ENCODE data around the gene KLF9.

The KLF9 gene

GRCh38 chr9:70413799-70414775 is at the start of gene KLF9:
Gene KLF9, minus strand, starts transcription at chr9:70414657. Its CDS starts 1,294 bp downstream, at chr9:70413363.
- peak; percentile 77 to 83 for DNase-seq (ENCODE audit: low read depth in 2 of 2, low spot score in 1 of 2)

- DNase-seq (ENCODE audit: low read depth in 2 of 2, low spot score in 1 of 2) = no peak
Measured at GRCh38 chr9:70463877-70464276, 49.4 kb upstream of the KLF9 start.

GRCh38 chr9:70462300-70462699 is 47.8 kb upstream of the KLF9 start:
- no peak for DNase-seq (ENCODE audit: low read depth in 2 of 2, low spot score in 1 of 2)

- DNase-seq (ENCODE audit: low read depth in 2 of 2, low spot score in 1 of 2) = no peak
Measured at GRCh38 chr9:70457235-70457634, 42.8 kb upstream of the KLF9 start.

DNA sequence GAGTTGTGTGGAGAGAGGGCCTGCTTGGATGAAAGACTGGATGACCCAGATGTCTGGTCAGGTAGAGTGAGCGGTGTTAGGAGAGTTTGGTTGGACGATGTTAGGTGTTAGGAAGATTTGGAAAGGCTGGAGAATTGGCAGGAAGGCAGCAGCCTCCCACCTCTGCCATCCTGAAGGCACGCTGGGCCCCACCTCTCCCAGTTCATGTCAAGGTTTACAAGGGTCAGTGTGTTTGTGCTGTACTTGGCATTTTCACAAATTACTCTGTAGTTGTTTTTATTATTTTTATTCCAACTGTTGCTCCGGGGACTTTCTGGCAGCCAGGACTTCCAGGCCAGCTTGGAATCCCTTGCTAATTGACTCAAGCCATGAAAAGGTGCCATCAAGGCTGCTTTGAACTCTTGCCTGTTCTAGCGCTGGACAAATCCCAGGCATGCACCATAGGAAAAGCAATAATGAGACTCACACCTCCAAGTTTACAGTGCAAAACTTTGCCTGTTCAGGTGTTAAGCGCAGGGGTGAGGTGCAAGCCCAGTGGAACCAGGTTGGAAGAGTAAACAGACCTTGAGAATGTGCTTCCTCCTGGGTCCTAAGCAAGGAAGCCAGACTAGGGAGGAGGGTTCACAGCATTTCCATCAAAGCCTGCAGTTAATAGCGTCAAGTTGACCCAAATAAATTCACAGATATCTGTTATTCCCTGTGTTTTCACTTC is 41.7 kb upstream of the KLF9 start:
- no peak for DNase-seq (ENCODE audit: low read depth in 2 of 2, low spot score in 1 of 2)

DNA sequence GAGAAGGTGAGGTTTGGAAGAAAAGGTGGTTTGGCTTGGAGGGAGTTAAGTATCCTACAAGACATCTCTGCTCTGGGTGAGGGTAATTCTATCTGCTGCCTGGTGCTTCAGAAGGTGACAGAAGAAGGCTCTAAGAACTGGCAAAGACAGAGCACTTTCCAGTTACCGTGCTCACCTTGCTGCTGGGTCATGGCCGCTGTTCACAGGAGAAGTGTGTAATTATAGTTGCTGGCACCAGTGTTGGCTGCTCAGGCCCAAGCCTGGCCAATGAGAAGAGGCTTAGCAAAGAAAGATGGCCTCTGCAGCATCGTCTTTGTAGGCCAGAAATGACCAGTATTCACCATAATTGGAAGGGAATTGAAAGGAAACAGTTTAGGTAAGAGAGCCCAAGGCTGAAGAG is 37.9 kb upstream of the KLF9 start:
- DNase-seq (ENCODE audit: low read depth in 2 of 2, low spot score in 1 of 2) = no peak

- no peak for DNase-seq (ENCODE audit: low read depth in 2 of 2, low spot score in 1 of 2)
Measured at GRCh38 chr9:70451765-70452164, 37.3 kb upstream of the KLF9 start.

DNA sequence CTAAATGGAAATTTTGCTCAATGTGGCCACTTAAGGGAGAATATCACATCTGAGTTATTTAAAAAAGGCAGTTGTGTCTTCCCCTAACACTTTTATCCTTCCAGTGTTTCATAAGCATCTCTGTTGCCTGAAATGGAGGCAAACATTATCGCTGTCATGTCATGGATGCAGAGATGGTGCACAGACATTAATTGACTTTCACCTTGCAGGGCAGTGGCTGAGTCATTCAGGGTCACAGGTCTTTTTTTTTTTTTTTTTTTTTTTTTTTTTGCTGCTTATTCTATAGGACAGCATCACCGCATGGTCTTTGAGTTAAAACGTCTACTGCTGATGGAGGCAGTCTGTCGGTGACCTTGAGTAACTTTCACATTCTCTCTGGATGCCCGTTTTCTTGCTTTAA is 36.3 kb upstream of the KLF9 start:
- no peak for DNase-seq (ENCODE audit: low read depth in 2 of 2, low spot score in 1 of 2)

- no peak for DNase-seq (ENCODE audit: low read depth in 2 of 2, low spot score in 1 of 2)
Measured at GRCh38 chr9:70449461-70449860, 35.0 kb upstream of the KLF9 start.

DNA sequence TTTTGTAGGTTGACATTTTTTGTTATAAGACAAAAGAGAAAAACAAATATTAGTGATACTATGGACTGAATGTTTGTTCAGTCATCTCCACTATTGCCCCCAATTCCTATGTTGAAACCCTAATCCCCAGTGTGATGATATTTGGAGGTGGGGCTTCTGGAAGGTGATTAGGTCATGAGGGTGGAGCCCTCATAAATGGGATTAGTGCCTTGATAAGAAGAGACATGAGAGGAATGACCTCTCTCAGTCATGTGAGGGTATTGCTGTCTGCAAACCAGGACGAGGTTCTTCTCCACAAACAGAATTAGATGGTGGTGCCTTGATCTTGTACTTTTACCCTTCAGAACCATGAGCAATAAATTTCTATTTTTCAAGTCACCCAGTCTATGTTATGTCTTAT is 34.5 kb upstream of the KLF9 start:
- DNase-seq (ENCODE audit: low read depth in 2 of 2, low spot score in 1 of 2) = no peak

DNA sequence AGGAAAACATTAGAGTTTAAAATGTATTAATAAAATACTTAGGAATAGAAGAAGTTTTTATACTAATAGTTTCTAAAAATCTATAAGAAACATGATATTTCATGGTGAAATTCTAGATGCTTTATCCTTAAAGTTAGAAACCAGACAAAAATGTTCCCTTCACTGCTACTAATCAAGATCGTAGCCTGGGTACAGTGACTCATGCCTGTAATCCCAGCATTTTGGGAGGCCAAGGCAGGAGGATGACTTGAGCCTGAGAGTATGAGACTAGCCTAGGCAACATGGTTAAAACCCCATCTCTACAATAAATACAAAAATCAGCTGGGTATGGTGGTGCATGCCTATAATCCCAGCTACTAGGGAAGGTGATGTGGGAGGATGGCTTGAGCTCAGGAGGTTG is 30.4 kb upstream of the KLF9 start:
- DNase-seq (ENCODE audit: low read depth in 2 of 2, low spot score in 1 of 2) = no peak

- DNase-seq (ENCODE audit: low read depth in 2 of 2, low spot score in 1 of 2) = no peak
Measured at GRCh38 chr9:70442328-70442848, 27.9 kb upstream of the KLF9 start.

- no peak for DNase-seq (ENCODE audit: low read depth in 2 of 2, low spot score in 1 of 2)
Measured at GRCh38 chr9:70441622-70442021, 27.2 kb upstream of the KLF9 start.

DNA sequence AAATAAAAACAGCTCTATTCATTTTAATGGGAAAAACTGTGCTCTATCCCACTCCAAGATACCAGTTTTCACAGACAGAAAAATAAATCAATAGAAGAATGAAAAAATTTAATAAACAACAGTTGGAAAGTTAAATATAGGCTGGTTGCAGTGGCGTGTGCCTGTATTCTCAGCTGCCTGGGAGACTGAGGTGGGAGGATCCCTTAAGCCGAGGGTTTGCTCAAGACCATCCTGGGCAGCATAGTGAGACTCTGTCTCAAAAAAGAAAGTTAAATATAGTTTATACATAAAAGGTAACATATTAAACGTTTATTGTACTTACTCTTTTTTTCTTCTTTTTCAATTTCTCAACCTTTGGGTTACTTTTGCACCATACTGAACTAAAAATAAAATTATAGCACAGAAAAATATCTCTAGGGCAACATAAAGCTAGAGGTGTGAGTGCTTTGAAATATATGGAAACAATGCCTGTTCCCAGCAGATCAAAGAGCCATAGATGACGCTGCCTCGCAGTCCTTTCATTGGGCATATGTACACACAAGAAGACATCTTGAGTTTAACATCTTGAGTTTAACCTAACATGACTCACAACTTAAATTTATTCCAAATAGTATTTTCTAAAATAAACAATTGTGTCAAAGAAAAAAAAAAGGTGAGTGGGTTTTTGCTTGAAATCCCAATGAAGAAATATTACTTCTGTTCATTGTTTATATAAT is 25.7 kb upstream of the KLF9 start:
- DNase-seq (ENCODE audit: low read depth in 2 of 2, low spot score in 1 of 2) = no peak

- no peak for DNase-seq (ENCODE audit: low read depth in 2 of 2, low spot score in 1 of 2)
Measured at GRCh38 chr9:70438341-70438928, 24.0 kb upstream of the KLF9 start.

DNA sequence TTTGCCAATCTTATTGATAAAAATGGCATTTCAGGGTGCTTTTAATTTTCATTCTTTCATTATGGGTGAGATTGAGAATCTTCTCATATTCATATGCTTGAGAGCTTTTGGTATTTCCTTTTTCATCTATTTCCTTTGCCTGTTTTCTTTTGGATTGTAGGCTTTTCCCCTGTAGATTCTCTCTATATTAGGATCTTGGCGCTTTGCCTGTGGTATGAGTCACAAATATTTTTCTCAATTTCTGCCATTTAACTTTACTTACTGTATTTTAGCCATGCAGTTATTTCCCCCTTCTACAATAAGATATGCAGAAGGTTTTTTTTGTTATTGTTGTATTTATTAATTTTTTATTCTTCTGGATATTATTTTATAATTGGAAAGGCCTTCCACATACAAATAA is 21.5 kb upstream of the KLF9 start:
- DNase-seq (ENCODE audit: low read depth in 2 of 2, low spot score in 1 of 2) = no peak

- DNase-seq (ENCODE audit: low read depth in 2 of 2, low spot score in 1 of 2) = no peak
Measured at GRCh38 chr9:70429899-70430298, 15.4 kb upstream of the KLF9 start.

DNA sequence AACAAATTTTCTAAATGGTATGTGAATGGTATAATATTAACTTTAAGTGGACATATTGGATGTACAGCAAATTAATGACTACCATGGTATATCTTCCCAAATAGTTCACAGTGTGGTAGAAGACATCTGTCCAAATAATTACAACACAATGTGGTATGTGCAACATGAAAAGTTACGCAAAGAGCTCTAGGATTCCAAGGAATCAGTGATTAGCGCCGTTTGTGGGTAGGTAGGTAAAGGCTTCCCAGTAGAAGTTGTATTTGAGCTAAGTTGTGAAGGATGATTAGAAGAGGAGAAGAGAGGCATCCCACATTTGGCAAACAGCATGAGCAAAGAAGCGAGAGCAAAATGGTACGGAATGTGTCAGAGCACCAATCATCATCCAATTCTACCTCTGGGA is 14.3 kb upstream of the KLF9 start:
- DNase-seq (ENCODE audit: low read depth in 2 of 2, low spot score in 1 of 2) = no peak

GRCh38 chr9:70427161-70427945 is 12.9 kb upstream of the KLF9 start:
- no peak for DNase-seq (ENCODE audit: low read depth in 2 of 2, low spot score in 1 of 2)

GRCh38 chr9:70425192-70425591 is 10.7 kb upstream of the KLF9 start:
- DNase-seq (ENCODE audit: low read depth in 2 of 2, low spot score in 1 of 2) = no peak

Measured in stimulated activated CD8-positive, alpha-beta memory T cell treated with anti-CD3 and anti-CD28 coated beads, Interleukin-4, amount 100 ng/mL, for 4 hours (primary cell).